GM19328 (cell line): Measurements from ENCODE around the gene TEC.
"Not testable (repeated sequence)": the region's sequence is repeated elsewhere in the genome, so short reads cannot be mapped to it uniquely, and the experiment has no call there.

ENCODE experiments used
- ATAC-seq: cut with Tn5 transposase; IDR thresholded peaks from one replicate; pipeline ENCODE4 v1.9.1; 2021; ENCODE audit warnings: mild to moderate bottlenecking, moderate library complexity; ENCODE audit not compliant: unreplicated experiment

TEC gene

DNA sequence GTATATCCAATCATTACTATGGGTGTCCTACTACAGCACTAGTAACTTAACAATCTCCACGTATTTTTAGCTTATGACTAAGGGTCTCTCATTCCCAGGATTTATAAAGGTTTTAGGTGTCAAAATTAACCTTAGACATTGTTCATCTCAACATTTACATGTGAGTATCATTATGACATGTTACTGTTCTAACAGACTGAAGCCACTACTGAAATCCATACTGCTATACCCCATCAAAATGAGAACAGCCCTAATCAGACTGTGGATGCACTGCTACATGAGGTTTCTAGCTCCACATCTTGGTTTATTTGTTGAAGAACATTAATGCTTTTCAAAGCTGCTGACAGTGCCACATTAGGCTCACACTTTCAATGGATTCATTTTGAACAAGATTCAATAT is 100.0 kb downstream of the TEC start:
- no peak for ATAC-seq

DNA sequence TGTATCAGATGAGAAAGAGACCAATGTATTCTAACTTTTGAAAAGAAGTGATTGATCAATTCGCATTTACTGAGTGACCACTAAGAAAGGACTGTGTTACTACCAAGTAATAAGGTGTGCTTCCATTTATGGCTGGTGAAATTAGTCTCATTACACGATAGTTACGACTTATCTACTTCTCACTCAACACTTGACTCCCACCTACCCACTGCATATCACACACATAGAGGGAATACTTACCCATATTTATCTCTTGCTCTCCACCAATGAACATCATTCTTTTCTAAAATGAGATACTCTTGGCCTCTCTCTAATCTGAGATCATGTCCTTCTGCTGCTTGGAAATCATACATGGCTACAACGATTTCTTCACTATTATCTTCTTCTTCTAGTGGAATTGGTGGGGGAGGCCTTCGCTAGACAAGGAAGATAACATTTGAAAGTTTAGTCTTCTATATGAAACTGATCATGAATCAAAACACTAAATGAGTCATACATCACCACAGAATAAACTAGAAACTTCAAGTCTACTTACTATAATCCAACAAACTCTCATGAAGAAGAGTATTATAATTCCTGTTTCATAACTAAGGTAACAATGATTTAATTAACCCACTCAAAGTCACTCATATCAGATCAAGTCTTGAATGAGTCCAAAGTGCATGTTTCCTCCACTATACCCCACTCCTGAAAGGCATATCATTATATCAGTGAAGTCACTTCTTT is 101.9 kb downstream of the TEC start:
- no peak for ATAC-seq

DNA sequence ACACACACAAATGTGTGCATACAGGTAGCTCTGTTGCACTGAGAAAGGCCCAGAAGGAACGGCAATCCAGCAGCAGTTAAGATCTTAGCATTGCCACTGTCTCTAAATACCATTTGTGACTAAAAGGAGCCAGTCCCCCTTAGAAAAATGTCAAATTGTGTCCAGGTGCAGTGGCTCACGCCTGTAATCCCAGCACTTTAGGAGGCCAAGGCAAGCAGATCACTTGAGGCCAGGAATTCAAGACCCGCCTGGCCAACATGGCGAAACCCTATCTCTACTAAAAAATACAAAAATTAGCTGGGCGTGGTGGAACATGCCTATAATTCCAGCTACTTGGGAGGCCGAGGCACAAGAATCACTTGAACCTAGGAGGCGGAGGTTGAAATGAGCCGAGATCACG is 105.1 kb downstream of the TEC start:
- not testable (repeated sequence) for ATAC-seq

DNA sequence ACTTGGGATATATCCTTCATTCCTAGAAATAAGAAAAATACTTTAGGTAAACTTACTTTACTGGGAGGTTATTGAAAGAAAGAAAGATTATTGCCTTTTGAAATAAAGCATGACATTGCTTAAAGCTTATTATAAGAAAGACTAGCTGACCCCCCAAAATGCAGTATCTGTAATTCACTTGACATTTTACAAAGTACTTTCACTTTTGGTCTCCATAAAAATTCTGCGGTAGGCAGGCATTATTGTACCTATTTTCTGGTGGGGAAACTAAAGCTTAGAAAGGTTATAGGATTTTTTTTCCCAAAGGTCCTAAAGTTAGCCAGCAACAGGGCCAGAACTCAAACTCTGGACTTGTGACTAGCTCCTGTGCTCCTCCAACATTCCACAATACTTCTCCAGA is 105.9 kb downstream of the TEC start:
- no peak for ATAC-seq

DNA sequence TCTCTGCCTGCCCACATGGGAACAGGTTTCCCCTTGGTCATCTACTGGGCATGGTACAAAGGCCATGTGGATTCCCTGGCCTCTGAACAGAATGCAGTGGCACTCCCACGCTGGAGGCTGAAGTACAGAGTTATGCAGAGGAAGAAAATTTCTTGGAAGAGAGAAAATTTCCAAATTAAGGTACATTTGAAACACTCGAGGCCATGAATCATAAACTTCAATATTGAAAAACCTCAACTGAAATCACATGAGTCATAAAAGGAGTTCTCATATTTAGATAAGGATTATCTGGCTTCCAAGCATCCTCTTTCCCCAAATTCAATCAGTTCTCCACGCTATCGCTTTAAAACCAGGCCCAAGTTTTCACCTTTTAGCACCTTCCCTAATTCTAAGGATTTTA is 107.5 kb downstream of the TEC start:
- ATAC-seq, result no peak

DNA sequence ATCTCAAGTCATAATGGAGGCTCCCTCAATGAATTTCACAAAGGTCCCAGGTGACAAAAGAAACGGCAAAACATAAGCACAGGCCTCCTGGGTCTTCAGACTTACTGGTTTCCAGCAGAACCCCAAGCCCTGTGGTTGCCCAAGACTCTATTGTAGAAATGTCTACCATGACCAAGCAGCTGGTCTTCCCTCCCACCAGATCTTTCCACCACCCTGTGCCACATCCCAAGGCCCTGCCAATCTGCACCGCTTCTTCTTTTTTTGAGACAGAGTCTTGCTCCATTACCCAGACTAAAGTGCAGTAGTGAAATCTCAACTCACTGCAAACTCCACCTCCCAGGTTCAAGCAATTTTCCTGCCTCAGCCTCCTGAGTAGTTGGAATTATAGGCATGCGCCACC is 112.4 kb downstream of the TEC start:
- ATAC-seq, result no peak

DNA sequence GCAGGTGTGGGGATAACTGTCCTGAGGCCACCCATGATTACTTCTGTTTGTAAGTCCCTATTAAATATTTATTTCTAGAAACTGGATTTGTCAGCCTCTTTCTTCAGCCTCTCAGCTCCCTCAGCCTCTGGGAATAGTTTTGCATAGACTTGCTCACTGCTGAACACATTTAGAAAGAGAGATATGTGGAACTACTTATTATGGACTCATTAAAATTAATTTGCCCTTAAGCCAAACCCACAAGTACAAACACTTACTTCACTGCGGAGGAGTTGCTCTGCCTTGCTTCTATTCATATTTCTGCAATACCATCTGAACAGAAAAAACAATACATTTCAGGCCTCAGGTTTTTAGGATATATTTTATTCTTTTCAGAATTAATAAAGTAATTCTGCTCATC is 113.2 kb downstream of the TEC start:
- no peak for ATAC-seq

DNA sequence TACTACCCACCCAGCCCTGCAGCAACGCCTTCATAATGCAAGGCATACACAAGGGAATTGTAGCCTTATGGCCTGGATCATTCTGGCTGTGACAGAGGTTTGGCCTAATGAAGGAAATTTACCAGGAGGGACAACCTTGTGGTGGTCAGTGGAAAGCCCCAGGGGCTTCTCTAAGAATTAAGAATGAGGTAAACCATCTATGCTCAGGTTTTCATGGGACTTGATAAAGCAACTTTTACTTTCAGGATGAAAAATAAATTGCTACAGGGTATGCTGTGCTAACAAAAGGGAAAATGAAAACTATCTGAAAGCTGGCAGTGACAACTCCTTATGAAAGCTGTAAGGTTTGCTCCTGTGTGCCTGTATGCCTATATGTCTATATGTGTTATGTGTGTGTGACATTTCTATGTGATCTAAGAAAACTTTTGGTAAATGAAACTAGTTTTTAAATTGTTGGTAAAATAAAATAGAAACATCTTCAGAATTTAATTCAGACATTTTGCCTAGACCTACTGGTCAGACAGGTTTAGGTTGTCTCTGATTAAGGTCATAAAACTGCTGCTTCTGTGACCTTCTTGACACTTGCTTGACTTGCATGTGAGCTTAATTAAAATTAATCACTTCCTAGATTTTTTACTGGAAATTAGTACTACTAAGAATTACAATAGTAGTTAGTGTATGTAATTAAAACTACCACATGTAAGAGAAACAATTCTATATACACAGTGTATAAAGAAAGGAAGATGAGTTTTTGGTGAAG is 115.7 kb downstream of the TEC start:
- ATAC-seq, result no peak

DNA sequence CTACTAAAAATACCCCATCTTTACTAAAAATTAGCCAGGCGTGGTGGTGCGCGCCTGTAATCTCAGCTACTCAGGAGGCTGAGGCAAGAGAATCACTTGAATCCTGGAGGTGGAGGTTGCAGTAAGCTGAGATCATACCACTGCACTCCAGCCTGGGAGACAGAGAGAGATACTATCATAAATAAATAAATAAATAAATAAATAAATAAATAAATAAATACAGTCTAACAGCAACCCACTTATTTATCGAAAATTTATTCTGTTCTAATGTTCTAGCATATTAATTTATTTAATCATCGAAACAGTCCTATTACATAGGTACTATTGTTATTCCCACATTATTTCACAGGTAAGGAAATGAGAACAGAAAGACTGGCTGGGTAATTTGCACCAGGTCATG is 117.4 kb downstream of the TEC start:
- ATAC-seq, result no peak

DNA sequence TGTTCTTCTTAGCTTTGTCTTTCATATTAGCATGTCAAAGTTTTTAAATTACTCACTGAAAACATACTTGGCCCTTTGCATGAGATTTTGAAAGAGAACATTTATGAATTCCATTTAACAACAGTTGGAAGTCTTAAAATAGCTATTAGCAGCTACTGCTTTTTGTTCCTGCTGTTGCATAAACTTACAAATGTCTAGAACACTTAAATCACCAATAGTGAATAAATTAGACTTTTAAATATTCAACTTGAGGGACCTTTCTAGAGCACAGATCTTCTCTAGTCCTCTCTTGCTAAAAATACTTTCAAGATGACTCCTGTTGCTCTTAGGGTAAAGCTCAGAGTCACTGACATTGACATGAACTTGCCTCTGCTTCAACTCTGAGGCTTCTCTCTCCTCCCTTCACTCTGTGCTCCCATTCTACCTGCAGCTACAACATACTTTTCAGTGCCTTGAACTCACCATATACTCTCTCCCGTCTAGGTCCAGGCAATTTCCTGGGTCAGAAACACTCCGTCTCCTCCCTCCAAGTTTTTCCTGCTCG is 119.7 kb downstream of the TEC start:
- no peak for ATAC-seq

DNA sequence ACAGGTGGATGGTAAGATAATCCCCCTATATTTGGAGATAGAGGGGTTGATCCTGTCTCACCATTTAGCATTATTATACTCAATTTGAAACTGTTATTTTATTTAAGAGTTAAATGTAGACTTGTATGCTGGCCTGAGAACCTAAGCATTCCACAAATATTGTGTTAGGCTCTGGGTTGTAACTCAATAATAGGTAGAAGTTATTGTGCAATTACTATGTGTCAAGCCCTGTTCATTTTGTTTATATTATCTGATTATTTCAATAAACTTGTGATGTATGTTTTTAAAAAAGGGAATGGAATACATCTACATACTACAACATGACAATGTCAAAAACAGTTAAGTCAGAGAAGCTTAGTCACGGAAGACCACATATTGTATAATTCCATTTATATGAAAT is 122.0 kb downstream of the TEC start:
- no peak for ATAC-seq

DNA sequence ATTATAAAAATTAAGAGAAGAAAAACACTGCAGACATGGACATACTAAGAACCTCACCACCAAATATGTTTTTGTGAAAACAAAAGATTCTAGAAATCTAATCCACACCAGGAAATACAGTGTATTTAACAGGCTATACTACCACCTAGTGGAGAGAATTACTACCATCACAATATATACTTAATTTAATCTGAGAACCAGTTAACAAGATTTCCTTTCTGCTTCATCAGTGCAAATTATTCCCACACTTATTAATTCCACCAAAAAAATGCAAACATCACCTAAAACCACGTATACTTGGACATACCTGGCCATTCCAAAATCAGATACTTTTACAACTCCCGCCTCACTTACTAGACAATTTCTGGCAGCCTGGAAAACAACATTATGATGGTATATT is 128.6 kb downstream of the TEC start:
- no peak for ATAC-seq

DNA sequence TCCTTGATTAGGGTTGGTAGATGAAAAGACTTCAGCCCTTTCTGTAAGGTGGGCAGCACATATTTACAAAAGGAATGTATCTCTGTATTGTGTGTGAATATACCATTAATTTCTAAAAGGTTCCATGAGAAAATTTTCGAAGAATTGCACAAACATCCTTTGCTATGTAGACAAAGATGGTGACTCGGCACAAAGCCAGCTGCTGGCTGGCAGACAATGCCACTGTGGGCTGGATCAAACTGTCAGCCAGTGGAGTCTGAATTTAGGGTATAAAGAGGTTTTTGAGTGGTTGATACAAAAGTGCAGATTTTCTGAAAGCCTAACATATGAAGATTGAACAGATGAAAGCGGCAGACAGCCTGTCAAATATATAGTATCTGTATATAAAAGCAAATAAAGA is 129.9 kb downstream of the TEC start:
- ATAC-seq, result no peak

DNA sequence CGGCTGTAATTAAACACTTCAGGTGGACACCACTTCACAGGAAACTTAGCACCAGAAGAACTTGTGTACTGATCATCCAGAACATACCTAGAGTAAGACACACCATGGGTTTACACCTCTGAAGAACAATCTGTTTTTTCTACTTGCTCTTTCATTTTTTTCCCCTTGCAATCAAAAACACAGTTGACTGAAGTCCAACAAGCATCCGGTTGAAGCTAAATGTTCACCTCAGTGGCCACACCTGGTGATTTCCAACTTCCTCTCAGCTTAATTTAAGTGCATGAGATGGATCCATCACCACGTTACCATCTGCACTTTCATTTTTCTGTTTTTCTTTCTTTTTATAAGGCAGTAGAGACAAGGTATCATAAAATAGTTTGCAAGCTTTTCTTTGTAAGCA is 130.7 kb downstream of the TEC start:
- no peak for ATAC-seq

DNA sequence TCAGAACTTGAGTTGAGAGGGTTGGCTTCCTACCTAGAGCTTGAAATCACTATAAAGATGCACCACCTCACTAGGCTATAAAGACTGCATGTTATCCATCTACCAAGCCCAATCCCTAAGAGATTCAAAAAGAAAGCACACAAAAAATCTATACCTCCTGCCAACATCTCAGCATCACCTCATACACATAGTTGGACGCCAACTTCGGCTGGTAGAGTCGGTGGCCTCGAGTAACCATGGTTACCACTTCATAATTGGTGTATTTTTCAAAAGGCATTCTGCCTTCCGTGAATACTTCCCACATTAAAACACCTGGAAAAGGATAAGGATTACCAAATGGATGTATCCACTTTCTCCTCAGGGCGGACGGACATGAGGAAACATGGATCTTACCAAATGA is 131.1 kb downstream of the TEC start:
- ATAC-seq, result no peak

DNA sequence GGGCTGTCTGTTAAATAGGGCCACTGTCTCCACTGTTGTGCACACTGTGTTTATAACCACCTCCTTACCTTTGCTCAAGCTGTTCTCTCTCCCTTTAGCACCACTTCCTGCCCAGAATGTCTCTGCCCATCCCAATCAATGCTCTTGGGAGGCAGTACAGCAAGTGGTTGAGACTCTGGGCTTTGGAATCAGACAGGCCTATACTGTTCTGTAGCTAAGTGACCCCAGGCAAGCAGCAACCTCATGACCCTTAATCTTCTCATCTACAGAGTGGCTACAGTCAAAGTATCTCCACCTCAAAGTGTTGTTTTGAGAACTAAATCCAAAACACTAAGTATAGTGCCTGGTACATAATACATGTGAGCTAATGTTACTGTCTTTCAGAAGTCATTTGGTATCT is 131.8 kb downstream of the TEC start:
- ATAC-seq, result no peak

DNA sequence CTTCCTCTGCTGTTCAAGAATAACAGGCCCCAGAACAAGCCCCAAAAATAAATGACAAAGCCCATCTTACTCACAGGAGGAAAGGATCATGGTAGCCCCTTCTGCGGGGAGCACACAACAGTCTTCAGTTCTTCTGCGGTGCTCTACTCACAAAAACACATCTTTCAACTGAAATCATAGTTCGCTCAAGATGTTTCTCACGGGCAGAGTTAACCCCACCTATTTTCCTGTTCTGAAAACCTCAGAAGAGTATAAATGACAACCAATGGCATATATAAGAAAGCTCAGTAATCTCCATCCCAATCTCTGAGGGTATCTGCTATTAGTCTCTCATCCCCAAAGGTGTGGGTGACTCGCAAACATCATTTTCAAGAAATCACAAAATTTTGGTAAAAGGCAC is 135.6 kb downstream of the TEC start, which contains the start of gene TXK:
TSS of gene TXK (minus strand) at position 170 of the 400 bp plus-strand sequence. CDS start at position 90, 80 bp downstream.
- ATAC-seq, result no peak

DNA sequence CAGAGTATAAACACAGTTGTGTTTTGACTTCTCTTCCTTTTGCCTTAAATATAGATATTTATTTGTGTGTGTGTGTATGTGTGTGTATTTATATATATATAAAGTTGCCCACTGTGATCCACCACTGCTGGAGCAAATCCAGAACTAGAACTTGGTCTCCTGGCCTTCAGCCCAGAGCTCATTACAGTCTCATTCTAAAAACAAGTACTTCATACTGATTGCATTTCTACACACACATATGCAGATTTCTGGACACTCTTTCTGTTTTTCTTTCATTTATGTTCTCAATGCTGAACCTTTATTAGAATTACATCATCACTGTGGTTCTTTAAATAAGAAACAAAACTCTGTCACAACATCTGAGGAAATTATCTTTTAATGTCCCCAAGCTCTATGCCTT is 136.0 kb downstream of the TEC start:
- ATAC-seq, result no peak

DNA sequence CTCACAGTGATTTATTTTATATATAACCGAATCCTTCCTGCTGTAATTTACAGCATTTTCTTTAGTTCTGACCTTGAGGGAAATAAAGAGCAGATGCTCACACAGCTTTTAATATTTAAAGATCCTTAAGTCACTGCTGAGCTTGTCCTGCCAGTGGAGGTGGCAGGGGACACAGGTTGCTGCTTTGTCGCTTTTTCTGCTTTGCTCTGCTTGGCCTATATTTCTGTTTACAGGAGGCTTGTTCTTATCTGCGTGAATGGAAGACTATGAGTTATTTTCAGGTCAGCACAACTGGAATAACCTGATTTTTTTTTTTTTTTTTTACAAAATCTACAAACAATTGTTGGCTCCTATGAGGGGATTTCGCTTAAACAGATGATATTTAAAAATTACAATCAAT is 137.9 kb downstream of the TEC start:
- ATAC-seq, result no peak

DNA sequence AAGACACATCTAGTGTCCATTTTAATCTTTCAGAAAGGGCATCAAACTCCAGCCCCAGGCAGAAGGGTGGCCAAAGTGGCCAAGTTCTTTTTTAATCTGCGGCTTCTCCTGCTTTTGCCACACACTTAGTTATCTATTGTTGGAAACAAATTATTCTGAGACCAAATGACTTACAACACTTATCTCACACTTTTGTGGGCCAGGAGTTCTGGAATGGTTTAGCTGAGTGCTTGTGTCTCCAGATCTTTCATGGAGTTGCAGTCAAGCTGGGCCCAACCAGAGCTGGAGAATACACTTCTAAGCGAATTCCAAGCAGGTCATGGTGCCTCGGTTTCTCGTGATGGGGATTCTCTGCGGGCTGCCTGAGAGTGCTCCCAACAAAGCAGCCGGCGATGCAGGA is 139.5 kb downstream of the TEC start:
- ATAC-seq, result no peak

DNA sequence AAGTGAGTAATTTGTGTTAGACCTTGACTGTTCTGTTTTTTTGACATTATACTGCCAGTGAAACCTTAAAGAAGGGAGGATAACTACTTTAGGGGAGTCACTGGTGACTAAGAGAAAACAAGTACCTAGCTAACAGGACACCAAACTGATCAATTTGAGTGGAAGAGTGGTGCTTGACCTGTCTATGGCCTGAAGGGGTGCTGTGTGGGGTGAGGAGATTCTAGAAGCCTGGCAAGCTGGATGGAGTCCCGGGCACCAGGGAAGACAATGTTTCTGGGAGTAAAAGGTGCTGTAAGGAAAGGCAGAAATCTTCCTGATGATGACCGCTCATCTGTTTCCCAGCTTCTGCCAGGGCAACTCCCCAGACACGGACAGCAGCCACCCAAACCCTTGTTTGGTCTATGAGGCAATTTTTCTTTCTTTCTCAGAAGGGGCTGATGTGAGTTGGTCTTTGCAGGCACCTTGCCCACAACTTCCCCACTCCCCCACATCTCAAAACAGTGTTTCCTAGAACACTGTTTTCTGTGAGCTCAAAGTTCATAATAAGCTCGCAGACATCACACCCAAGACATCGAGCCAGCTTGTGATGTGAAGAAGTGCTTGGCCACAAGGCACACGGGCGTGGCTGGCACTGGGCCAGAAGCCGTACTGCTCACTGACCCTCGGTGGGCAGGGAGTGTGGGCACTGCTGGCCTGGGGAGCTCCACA is 140.2 kb downstream of the TEC start:
- no peak for ATAC-seq
